K562 (cell line): Measurements from ENCODE around the gene RNF39. TPM values are rescaled to one million over a fixed set of nuclear protein-coding genes. Genes with fewer than 3 reads are reported as not detected.

ENCODE experiments used
- ATAC-seq: fragments of 200-7000 bp; cut with Tn5 transposase; 3 replicates; pipeline ENCODE4 v1.9.1; 2020; ENCODE audit warnings: moderate library complexity
- BruUV-seq: library from RNA; stranded (reverse); fragments of 400-500 nt; replicated peaks from 2 replicates; lab custom pipeline; 2021; lab: Mats Ljungman, UMichigan
- CTCF ChIA-PET: fragments of 300-600 bp; formaldehyde crosslinking; extraction: SDS; loops from one replicate; lab custom pipeline; 2021; ENCODE audit warnings: low intra/inter-chr PET ratio; lab: Yijun Ruan, JAX
- POLR2A ChIA-PET: fragments of 300-600, 350-650 bp; sonication (Branson Sonifier 250); formaldehyde crosslinking; extraction: SDS; loops from one replicate; lab custom pipeline; 2021; ENCODE audit warnings: antibody characterized with exemption, inconsistent platforms; lab: Yijun Ruan, JAX
- DNase-seq, 4 experiments: peaks; one replicate each; pipeline versions ENCODE4 v3.0.0 to v3.0.0-alpha.2; 2011 to 2018; ENCODE audit warnings: low spot score in 3 of 4, mixed read lengths in 3 of 4; ENCODE audit errors: extremely low read depth in 1 of 4
- FAIRE-seq: peaks from 2 replicates; lab custom pipeline; 2011; peaks lifted over from hg19 to GRCh38; lab: Jason Lieb, UNC
- H2AFZ ChIP-seq: 2 replicates; pipeline ENCODE4 v1.6.0; 2011; ENCODE audit warnings: low read depth, low read length, control low read depth, inconsistent platforms
- H3K27ac ChIP-seq: fragments of 200-600 bp; 3 replicates; pipeline ENCODE4 v1.8.0; 2011; ENCODE audit warnings: low read depth, mild to moderate bottlenecking, control low read depth, inconsistent platforms, low read length, moderate library complexity, mixed read lengths; ENCODE audit errors: extremely low read depth
- H3K27me3 ChIP-seq, 2 experiments: fragments of 300-600 bp in 1 of 2; 2 replicates in 1 of 2; 3 replicates in 1 of 2; pipeline versions ENCODE4 v1.6.0 to v1.8.0; 2011; ENCODE audit warnings: inconsistent platforms in 2 of 2, low read length in 2 of 2, mild to moderate bottlenecking in 1 of 2, mixed read lengths in 1 of 2, moderate library complexity in 1 of 2; ENCODE audit not compliant: control insufficient read depth in 2 of 2, insufficient read depth in 2 of 2
- H3K36me3 ChIP-seq: fragments of 300-600 bp; 3 replicates; pipeline ENCODE4 v1.8.0; 2011; ENCODE audit warnings: mild to moderate bottlenecking, low read length, inconsistent platforms; ENCODE audit not compliant: control insufficient read depth, insufficient read depth
- H3K4me1 ChIP-seq, 2 experiments: fragments of 200-600 bp in 1 of 2; replicated peaks in 1 of 2; 2 replicates in 1 of 2; 3 replicates in 1 of 2; pipeline versions ENCODE4 v1.5.1 to v1.8.0; 2011; ENCODE audit warnings: inconsistent platforms in 2 of 2, low read length in 2 of 2, mild to moderate bottlenecking in 1 of 2, mixed read lengths in 1 of 2, moderate library complexity in 1 of 2; ENCODE audit not compliant: control insufficient read depth in 2 of 2, insufficient read depth in 2 of 2
- H3K4me2 ChIP-seq: 2 replicates; pipeline ENCODE4 v1.6.1; 2011; ENCODE audit warnings: low read length, control low read depth, inconsistent platforms, mixed read lengths; ENCODE audit not compliant: insufficient read depth
- H3K4me3 ChIP-seq: fragments of 200-600 bp; sonication (generic), shearing (Covaris generic); 2 replicates; pipeline ENCODE4 v1.5.1; 2016; ENCODE audit warnings: control low read depth, inconsistent platforms
- H3K79me2 ChIP-seq: fragments of 200-600 bp; 3 replicates; pipeline ENCODE4 v1.8.0; 2011; ENCODE audit warnings: low read length, inconsistent platforms; ENCODE audit not compliant: control insufficient read depth, insufficient read depth
- H3K9ac ChIP-seq, 2 experiments: 2 replicates each; pipeline versions ENCODE4 v1.6.0 to v1.6.1; 2011; ENCODE audit warnings: low read depth in 2 of 2, low read length in 2 of 2, control low read depth in 1 of 2, inconsistent platforms in 1 of 2, mild to moderate bottlenecking in 1 of 2, mixed read lengths in 1 of 2; ENCODE audit not compliant: insufficient read depth in 1 of 2
- H3K9me1 ChIP-seq: one replicate; pipeline ENCODE4 v1.6.0; 2011; ENCODE audit warnings: inconsistent platforms, mild to moderate bottlenecking, low read length, moderate library complexity; ENCODE audit not compliant: control insufficient read depth, insufficient read depth
- H3K9me3 ChIP-seq: replicated peaks from 2 replicates; pipeline ENCODE4 v1.5.1; 2011; ENCODE audit warnings: low read depth, low read length, inconsistent platforms; ENCODE audit not compliant: control insufficient read depth, insufficient read depth
- H4K20me1 ChIP-seq: replicated peaks from 2 replicates; pipeline ENCODE4 v1.6.1; 2011; ENCODE audit warnings: low read length, inconsistent platforms, mixed read lengths; ENCODE audit not compliant: control insufficient read depth, insufficient read depth
- CBX5 ChIP-seq: IDR thresholded peaks from 2 replicates; pipeline ENCODE4 v1.6.1; 2014; ENCODE audit warnings: low read depth, borderline replicate concordance
- CXXC5 ChIP-seq: fragments of 250-450 bp; sonication (Bioruptor Pico); IDR thresholded peaks from 2 replicates; pipeline ENCODE4 v1.8.0; 2022; ENCODE audit warnings: inconsistent platforms, mild to moderate bottlenecking, moderate library complexity
- GABPB2 ChIP-seq: fragments of 250-450 bp; sonication (Bioruptor Pico); conservative IDR thresholded peaks from 2 replicates; pipeline ENCODE4 v1.5.1; 2021; ENCODE audit warnings: mild to moderate bottlenecking
- HNRNPLL ChIP-seq: fragments of 200-400 bp; formaldehyde crosslinking; IDR thresholded peaks from 2 replicates; pipeline ENCODE4 v1.6.1; 2017; ENCODE audit warnings: low read length, low read depth, mild to moderate bottlenecking; ENCODE audit not compliant: poor library complexity, severe bottlenecking
- IRF2 ChIP-seq: sonication (generic); formaldehyde crosslinking; IDR thresholded peaks from 2 replicates; pipeline ENCODE4 v1.8.1; 2022; ENCODE audit warnings: mild to moderate bottlenecking, missing genetic modification reagents
- KAT8 ChIP-seq: fragments of 450-650 bp; IDR thresholded peaks from 2 replicates; pipeline ENCODE4 v1.6.1; 2016; ENCODE audit warnings: low read depth, mild to moderate bottlenecking
- MEF2D ChIP-seq: conservative IDR thresholded peaks from 2 replicates; pipeline ENCODE4 v1.6.1; 2016; ENCODE audit warnings: low read depth, missing genetic modification characterization, missing compliant biosample characterization
- PREB ChIP-seq: sonication (generic); formaldehyde crosslinking; IDR thresholded peaks from 2 replicates; pipeline ENCODE4 v1.8.1; 2023; ENCODE audit warnings: mild to moderate bottlenecking, missing genetic modification reagents
- RFX7 ChIP-seq: fragments of 250-450 bp; sonication (Bioruptor Pico); IDR thresholded peaks from 2 replicates; pipeline ENCODE4 v1.5.1; 2021; ENCODE audit warnings: mild to moderate bottlenecking
- SNIP1 ChIP-seq: fragments of 450-650 bp; IDR thresholded peaks from 2 replicates; pipeline ENCODE4 v1.7.1; 2017; ENCODE audit warnings: low read depth, mild to moderate bottlenecking
- SUPT5H ChIP-seq: fragments of 450-650 bp; IDR thresholded peaks from 2 replicates; pipeline ENCODE4 v1.6.1; 2016
- USF2 ChIP-seq: sonication (generic); formaldehyde crosslinking; IDR thresholded peaks from 2 replicates; pipeline ENCODE4 v1.5.0; 2020; ENCODE audit warnings: missing genetic modification reagents
- XRCC3 ChIP-seq: fragments of 450-650 bp; IDR thresholded peaks from 2 replicates; pipeline ENCODE4 v1.6.1; 2017; ENCODE audit warnings: mild to moderate bottlenecking, moderate library complexity
- XRCC5 ChIP-seq: fragments of 200-400 bp; formaldehyde crosslinking; IDR thresholded peaks from 2 replicates; pipeline ENCODE4 v1.6.1; 2017; ENCODE audit warnings: low read depth, mild to moderate bottlenecking, low read length
- WGBS: fragments of 100-300 bp; shearing (Covaris generic); methylation state at CpG from one replicate; pipeline ENCODE4 v1.1.6; 2016; ENCODE audit warnings: low coverage, mixed read lengths; ENCODE audit not compliant: insufficient coverage; ENCODE audit errors: missing lambda C conversion rate; 5-methylcytosine and 5-hydroxymethylcytosine counted together
- in situ Hi-C: fragments of 300-500 bp; cut with MboI; formaldehyde crosslinking; loops from 4 replicates; pipeline ENCODE4 v1.15.0; 2018; ENCODE audit warnings: inconsistent platforms, mixed read lengths
- intact Hi-C: fragments of 100-400 bp; cut with micrococcal nuclease; formaldehyde crosslinking; loops from 2 replicates; pipeline ENCODE4 v1.14.2; 2022
- polyA plus RNA-seq, 8 experiments: library from polyadenylated mRNA; depleted of rRNA in 4 of 8; stranded (reverse) in 5 of 8; unstranded in 3 of 8; fragments of >200 nt; fragmentation: Nextera tagmentation in 2 of 8; fragmentation: Illumina TruSeq in 1 of 8; extraction: Ambion mirVana in 2 of 8; extraction: Trizol in 1 of 8; gene quantifications; 2 replicates each; pipeline versions ENCODE4 v1.2.1 to v1.2.3, GENCODE V29; 2011 to 2014; ENCODE audit warnings: inconsistent platforms in 1 of 8, missing spikeins in 1 of 8
- total RNA-seq, 7 experiments: library from RNA; depleted of rRNA in 6 of 7; stranded (reverse); fragments of >200 nt in 6 of 7; fragmentation: Illumina TruSeq in 2 of 7; extraction: Trizol in 2 of 7; gene quantifications; 2 replicates each; pipeline versions ENCODE4 v1.2.1 to v1.2.3, GENCODE V29; 2011 to 2021; ENCODE audit warnings: low replicate concordance in 1 of 7
- TF ChIP-seq, protein P1 (sequence below): sonication (generic); formaldehyde crosslinking; IDR thresholded peaks from 2 replicates; pipeline ENCODE4 v1.8.0; 2022; ENCODE audit warnings: mild to moderate bottlenecking, missing genetic modification reagents, borderline replicate concordance
- TF ChIP-seq, protein P2 (sequence below): IDR thresholded peaks from 2 replicates; pipeline ENCODE4 v1.6.1; 2014; ENCODE audit warnings: antibody characterized with exemption

Gene RNF39
- total and polyA plus RNA-seq, 9 of the 15 experiments (the other 6 are each of a cell fraction or from before 2014, with no cell fraction given): not detected

DNA sequence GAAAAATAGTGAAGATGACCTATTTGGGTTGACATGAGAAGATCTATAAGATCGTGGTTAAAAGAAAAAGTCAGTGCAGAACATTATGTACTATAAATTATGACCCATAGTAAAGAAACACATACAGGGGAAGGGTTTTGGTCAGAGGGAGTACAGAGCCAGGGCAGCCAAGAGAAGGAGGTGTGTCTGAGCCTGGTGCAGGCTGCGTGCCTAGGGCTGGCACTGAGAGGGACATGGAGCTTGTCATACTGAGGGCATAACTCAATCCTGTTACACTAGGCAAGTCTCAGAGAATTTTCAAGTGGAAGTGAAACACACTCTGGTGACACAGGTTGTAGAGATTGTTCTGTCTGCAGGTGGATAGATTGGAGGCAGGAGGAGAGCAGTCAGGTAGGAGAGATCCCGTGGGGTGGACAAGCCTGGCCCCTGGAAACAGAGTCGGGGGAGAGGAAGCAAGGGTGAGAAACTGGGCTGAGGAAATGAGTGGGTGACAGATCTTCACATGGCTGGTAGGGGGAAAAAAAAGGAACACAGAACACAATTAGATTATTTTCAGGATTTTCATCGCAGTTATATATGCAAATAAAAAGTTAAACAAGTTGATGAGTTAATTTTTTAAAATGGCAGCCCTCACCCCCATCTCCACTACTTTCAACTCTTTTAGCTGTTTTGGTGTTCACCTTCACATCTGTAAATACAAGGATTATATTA is 18.5 kb upstream of the RNF39 start:
- WGBS: 12% methylated on average over 4 of the region's 5 CpGs
- Histone ChIP-seq H3K79me2 (no peaks in the 10 kb centered on the region), H3K9me3 (no peaks in the 10 kb centered on the region), H2AFZ (no peak overlapping the region), H4K20me1 (no peaks in the 10 kb centered on the region), H3K4me2 (no peak overlapping the region), H3K27ac (no peak overlapping the region), H3K9ac (no peak overlapping the region), H3K4me1 (peaks cover 17 to 19% of the 10 kb centered on the region in 2 experiments), H3K4me3 (no peak overlapping the region), H3K36me3 (no peaks in the 10 kb centered on the region), H3K9me1 (no peaks in the 10 kb centered on the region), H3K27me3 (peaks cover 19 to 20% of the 10 kb centered on the region in 2 experiments; a peak in 4 of 5 replicates)
- no peak for FAIRE-seq
- CTCF ChIA-PET: no interaction called here
- DNase-seq: no peak
- no peak for TF ChIP-seq SNIP1
- no peak for TF ChIP-seq USF2
- TF ChIP-seq XRCC3: no peak
- TF ChIP-seq, protein P1, sequence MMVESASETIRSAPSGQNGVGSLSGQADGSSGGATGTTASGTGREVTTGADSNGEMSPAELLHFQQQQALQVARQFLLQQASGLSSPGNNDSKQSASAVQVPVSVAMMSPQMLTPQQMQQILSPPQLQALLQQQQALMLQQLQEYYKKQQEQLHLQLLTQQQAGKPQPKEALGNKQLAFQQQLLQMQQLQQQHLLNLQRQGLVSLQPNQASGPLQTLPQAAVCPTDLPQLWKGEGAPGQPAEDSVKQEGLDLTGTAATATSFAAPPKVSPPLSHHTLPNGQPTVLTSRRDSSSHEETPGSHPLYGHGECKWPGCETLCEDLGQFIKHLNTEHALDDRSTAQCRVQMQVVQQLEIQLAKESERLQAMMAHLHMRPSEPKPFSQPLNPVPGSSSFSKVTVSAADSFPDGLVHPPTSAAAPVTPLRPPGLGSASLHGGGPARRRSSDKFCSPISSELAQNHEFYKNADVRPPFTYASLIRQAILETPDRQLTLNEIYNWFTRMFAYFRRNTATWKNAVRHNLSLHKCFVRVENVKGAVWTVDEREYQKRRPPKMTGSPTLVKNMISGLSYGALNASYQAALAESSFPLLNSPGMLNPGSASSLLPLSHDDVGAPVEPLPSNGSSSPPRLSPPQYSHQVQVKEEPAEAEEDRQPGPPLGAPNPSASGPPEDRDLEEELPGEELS (CRISPR knock-in tag): no peak
- TF ChIP-seq XRCC5: no peak
- TF ChIP-seq MEF2D (tag): no peak
- no peak for TF ChIP-seq GABPB2
- TF ChIP-seq SUPT5H: no peak
- no peak for TF ChIP-seq HNRNPLL
- no peak for TF ChIP-seq IRF2 (CRISPR knock-in tag)
- TF ChIP-seq CBX5: no peak
- no peak for TF ChIP-seq CXXC5 (CRISPR knock-in tag)
- TF ChIP-seq, protein P2, sequence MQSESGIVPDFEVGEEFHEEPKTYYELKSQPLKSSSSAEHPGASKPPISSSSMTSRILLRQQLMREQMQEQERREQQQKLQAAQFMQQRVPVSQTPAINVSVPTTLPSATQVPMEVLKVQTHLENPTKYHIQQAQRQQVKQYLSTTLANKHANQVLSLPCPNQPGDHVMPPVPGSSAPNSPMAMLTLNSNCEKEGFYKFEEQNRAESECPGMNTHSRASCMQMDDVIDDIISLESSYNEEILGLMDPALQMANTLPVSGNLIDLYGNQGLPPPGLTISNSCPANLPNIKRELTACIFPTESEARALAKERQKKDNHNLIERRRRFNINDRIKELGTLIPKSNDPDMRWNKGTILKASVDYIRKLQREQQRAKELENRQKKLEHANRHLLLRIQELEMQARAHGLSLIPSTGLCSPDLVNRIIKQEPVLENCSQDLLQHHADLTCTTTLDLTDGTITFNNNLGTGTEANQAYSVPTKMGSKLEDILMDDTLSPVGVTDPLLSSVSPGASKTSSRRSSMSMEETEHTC: no peak
- TF ChIP-seq RFX7 (CRISPR knock-in tag): no peak
- TF ChIP-seq KAT8: no peak
- TF ChIP-seq PREB (CRISPR knock-in tag): no peak
- intact Hi-C loops (no loop called here), in situ Hi-C loops (no loop called here)
- ATAC-seq: no peak
- POLR2A ChIA-PET: interaction anchor here (0.5 kb wide), 2 partner anchors 108 to 397 kb away, joined by 3 read pairs; no protein-coding TSS in a partner anchor
- no TSS peak for BruUV-seq
